AG09319 (cell line): ENCODE results near the gene MIB2.

Experiments used
- DNase-seq: peaks from one replicate; pipeline ENCODE4 v3.0.0-alpha.2; 2010; ENCODE audit warnings: low read depth; ENCODE audit errors: extremely low read depth
- TF ChIP-seq, protein P1 (sequence below): IDR thresholded peaks from 2 replicates; pipeline ENCODE4 v1.5.1; 2011; ENCODE audit warnings: low read depth, mild to moderate bottlenecking, inconsistent platforms, low read length, moderate library complexity

MIB2 gene

DNA sequence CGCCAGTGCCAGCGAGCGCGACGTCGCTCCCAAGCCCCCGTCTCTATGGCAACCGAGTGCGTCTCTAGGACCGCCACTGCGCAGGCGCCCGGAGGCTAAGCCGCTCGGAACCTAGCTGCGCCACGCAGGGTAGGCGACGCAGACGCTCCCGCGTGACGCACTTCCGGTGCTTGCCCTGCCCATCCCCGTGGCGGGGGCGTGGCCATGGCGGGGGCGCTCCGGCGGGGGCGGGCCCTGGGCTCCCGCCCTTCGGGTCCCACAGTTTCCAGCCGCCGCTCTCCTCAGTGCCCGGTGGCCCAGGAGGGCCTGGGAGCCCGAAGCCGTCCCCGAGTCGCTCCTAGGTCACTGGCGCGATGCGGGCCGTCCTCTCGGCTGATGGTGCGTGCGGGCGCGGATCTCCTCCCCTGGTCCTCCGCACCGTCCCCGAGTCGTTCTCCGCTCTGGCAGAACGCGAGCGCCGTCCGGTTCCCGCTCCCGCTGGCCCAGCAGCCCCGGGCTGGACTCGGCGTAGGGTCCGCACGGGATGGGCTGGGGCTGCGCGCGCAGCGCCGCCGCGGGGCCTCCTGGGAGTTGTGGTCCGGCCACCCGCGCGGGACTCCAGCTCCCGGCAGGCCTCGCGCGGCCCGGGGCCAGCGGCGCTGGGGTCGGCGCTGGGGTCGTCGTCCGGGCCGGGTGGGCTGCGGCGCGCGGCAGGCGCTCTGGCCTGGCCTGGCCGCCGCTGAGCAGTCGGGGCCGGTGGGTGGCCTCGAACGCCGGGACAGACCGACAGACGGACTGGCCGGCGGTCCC is at the start of gene MIB2:
MIB2 (plus strand) TSS at position 245 of the 789 bp plus-strand sequence. CDS start 7,953 bp downstream, outside the sequence.
- peak; percentile 88 for DNase-seq
- TF ChIP-seq, protein P1, sequence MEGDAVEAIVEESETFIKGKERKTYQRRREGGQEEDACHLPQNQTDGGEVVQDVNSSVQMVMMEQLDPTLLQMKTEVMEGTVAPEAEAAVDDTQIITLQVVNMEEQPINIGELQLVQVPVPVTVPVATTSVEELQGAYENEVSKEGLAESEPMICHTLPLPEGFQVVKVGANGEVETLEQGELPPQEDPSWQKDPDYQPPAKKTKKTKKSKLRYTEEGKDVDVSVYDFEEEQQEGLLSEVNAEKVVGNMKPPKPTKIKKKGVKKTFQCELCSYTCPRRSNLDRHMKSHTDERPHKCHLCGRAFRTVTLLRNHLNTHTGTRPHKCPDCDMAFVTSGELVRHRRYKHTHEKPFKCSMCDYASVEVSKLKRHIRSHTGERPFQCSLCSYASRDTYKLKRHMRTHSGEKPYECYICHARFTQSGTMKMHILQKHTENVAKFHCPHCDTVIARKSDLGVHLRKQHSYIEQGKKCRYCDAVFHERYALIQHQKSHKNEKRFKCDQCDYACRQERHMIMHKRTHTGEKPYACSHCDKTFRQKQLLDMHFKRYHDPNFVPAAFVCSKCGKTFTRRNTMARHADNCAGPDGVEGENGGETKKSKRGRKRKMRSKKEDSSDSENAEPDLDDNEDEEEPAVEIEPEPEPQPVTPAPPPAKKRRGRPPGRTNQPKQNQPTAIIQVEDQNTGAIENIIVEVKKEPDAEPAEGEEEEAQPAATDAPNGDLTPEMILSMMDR: no peak

DNA sequence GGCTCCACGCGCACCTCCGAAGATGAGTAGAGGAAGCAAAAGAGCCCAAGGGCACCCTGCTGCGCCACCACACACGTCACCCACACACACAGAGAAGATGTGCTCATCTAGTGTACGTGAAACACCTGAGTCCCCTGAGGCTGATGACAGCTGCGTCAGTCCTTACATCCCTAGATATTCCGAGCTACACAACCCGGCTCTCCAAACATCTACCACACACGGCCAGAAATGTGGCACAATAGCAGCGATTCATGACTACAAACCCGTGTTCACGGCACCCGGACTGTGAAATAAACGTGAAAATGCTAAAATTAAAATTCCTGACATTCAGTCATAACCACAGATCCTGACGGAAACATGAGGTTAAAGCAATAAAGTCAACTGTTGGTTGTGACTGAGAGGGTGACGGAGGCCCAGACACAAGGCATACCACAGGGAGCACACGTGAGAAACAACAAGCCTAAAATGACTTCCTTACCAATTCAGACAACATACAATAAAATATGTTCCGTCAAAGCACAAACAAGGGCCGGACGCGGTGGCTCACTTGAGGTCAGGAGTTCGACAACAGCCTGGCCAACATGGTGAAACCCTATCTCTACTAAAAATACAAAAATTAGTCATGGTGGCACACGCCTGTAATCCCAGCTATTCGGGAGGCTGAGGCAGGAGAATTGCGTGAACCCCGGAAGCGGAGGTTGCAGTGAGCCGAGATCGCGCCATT is 48.0 kb upstream of the MIB2 start:
- DNase-seq: no peak
- TF ChIP-seq, protein P1: no peak

DNA sequence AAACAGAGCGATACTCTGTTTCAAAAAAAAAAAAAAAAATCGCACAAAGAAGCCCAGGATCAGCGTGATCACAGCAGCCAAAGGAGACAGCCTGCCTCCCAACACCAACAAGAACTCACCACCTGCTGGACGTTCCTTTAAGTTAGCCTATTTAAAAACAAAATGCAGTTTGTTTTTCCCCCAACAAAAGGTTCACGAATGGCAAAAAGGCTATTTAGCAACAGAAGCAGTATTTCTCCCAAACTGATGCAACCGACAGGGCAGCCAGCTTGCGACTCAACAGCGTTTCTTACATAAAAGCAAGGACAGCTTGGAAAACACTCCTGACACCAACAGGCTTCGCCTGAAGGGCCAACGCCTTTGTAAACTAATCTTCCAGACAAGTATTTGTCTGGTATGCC is 47.4 kb upstream of the MIB2 start:
- TF ChIP-seq, protein P1: no peak
- no peak for DNase-seq

DNA sequence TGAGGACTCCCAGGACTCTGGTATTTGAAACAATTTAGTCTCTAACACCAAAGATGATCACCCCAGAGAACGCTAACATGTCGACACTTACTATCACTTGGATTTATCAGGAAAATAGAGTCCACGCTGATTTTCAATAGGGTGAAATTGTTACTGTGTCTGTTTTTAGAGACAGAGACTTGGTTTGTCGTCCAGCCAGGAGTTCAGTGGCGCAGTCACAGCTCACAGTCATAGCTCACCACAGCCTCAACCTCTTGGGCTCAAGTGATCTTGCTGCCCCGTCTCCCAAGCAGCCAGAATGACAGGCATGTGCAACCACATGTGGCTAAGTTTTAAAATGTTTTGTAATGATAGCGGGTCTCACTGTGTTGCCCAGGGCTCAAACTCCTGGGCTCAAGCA is 46.0 kb upstream of the MIB2 start:
- TF ChIP-seq, protein P1: no peak
- no peak for DNase-seq

DNA sequence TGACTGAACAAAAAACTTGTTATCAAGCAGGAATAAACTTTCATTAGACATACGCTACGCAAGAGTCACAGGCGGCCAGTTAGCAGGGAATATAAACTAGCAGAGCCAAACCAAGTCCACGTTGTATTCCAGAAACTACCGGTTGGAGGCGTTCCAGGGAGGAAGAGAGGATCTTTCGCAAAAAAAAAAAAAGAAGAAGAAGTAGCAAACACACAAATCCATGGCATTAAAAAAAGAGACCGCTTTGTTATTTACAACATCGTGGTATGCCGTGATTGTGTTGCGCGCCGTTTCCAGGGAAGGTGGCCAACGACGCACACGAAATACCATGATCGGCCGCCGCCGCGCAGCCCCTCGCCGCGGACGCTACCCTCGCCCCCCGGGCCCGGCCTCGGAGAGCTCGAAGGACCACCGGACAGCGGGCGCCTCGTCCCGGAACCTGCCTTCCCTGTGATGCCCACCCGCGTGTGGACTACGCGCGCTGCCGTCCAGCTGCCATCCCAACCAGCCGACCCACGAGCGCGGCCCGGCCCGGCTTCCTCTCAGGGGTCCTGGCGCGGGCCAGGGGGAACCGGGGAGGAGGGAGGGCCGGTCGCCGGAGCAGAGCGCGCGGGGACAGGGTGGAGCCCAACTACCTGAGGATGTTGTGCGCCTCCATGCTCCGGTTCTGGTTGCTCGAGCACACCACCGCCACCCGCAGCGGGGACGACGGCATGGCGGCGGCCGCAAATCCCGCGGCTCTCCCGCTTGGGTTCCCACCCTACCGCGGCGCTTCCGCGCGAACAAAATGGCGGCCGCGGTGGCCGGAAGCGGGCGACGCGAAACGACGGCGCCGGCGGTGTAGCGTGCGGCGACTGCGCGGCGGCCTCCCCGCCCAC is 41.2 kb upstream of the MIB2 start:
- TF ChIP-seq, protein P1: peak; percentile 7
- no peak for DNase-seq

DNA sequence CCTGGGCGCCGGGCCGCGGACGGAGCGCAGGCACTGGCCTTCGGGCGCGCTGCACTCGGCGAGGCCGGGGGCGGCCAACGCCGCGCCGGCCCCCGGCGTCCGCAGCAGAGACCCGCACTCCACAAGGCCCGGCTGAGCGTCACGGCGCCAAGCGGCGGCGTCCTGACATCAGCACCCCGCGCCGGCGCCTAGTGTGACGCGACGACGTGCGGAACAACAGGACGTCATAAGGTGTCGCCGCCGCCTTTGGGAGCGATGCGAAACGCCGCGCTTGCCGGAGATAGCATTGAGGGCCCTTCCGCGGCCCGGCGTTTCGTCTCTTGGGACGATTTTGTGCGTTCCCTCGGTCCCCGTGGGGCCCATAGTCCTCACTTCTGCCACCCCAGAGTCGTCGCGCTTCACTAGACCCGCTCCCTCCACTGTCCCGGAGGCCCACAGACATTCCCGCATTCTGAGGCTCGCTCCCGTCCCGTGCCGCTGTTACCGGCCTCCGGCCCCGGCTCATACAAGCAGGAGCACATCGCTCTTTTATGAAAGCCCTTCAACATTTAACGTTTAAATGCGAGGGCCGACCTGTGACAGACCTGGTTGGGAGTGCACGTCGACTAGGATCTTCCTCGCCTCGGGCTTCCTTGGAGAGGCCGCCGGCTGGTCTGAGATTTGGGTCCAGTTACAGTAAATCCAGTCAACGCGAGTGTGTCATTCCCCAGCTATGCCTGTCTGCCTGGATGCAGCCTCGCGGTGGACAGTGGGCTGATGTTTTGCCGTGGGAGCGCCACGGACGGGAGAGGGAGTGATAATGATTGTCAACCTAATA is 40.4 kb upstream of the MIB2 start, which contains the start of gene SSU72:
SSU72 (minus strand) TSS at position 143 of the 817 bp plus-strand sequence. CDS start 306 bp downstream, outside the sequence.
- DNase-seq: peak; percentile 79
- TF ChIP-seq, protein P1: no peak
